ENCODE data around the gene IP6K1. TPM values are rescaled to one million over a fixed set of nuclear protein-coding genes. Genes with fewer than 3 reads are reported as not detected.
A peak's percentile ranks its signal among the peaks of the same experiment; 100 is the strongest.

IP6K1 gene
- total RNA-seq, 4 donors from 2014 or later: 13.5 to 22.2 (median 19.5) TPM

DNA sequence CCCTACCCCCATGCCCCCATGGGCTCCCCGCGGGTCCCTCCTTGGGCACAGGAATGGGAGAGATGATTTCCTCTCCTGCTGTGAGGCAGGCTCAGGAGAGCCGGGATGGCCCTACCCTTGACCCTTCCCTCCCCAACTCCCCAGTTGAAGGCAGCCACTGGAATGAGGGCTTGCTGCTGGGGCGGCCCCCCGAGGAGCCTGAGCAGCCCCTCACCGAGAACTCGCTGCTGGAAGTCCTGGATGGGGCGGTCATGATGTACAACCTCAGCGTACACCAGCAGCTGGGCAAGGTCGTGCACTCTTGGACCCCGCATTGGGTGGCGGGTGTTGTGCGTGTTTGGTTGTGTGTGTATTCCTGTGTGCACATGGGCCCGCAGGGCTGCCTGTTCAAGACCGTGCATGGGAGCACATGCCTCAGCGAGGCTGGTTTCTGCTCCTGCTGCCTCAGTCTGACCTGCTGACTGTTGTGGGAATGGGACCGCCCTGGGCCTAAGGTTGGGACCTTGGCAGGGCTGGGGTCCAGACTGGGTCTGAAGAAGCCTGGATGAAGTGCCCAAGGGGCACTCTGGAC lies 80.9 kb downstream of the IP6K1 start:
- intact Hi-C loops (cut with DNase I; ENCODE audit: low total_unique reads): no loop called here
- in situ Hi-C loops (cut with MboI; ENCODE audit: low sequenced_read_pairs in 4 of 4): no loop called here
- DNase-seq: no peak
- H3K4me3 ChIP-seq: no peak overlapping the region
- TF ChIP-seq CTCF (IDR thresholded peaks at IDR 0.05 in 4 of 5, conservative IDR thresholded peaks at IDR 0.05 in 1 of 5) (no peak), POLR2A (IDR thresholded peaks at IDR 0.05) (no peak)
- no peaks in the 10 kb centered on the region for H3K9me3 ChIP-seq
- no peak overlapping the region for H3K27ac ChIP-seq
- no peaks in the 10 kb centered on the region for H3K4me1 ChIP-seq
- peaks cover 0 to 64% of the 10 kb centered on the region in 2 donors for H3K36me3 ChIP-seq
- ATAC-seq: no peak
- H3K27me3 ChIP-seq: no peaks in the 10 kb centered on the region

DNA sequence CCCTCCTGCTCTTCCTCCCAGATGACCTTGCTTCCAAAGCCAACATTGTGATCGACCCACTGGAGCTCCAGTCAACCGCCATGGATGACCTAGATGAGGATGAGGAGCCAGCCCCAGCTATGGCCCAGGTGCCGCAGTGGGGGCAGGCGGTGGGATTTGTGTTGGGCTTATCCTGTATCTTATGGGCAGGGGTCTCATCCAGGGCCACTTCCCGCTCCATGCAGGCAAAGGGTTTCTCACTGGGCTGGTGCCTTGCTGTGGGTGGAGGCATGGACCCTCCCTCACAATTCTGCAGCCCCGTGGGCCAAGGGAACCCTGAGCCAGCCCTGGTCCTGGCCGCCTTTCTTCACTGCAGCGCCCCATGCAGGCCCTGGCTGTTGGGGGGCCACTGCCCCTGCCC lies 81.7 kb downstream of the IP6K1 start:
- ATAC-seq (no peak), DNase-seq (no peak)
- H3K4me3 ChIP-seq: no peak overlapping the region
- H3K36me3 ChIP-seq: peaks cover 0 to 69% of the 10 kb centered on the region in 2 donors
- no peaks in the 10 kb centered on the region for H3K4me1 ChIP-seq
- TF ChIP-seq POLR2A (IDR thresholded peaks at IDR 0.05) (no peak), CTCF (IDR thresholded peaks at IDR 0.05 in 4 of 5, conservative IDR thresholded peaks at IDR 0.05 in 1 of 5) (no peak)
- no peak overlapping the region for H3K27ac ChIP-seq
- in situ Hi-C loops (cut with MboI; ENCODE audit: low sequenced_read_pairs in 4 of 4): no loop called here
- H3K27me3 ChIP-seq: no peaks in the 10 kb centered on the region
- H3K9me3 ChIP-seq: no peaks in the 10 kb centered on the region
- intact Hi-C loops (cut with DNase I; ENCODE audit: low total_unique reads): loop anchor here (5.0 kb wide), 1 partner anchor 203 kb away; no protein-coding TSS in a partner anchor

GRCh38 chr3:49703956-49704355 lies 82.4 kb downstream of the IP6K1 start:
- intact Hi-C loops (cut with DNase I; ENCODE audit: low total_unique reads) (loop anchor here (1.0 to 5.0 kb wide), 2 partner anchors 135 to 203 kb away; no protein-coding TSS in a partner anchor), in situ Hi-C loops (cut with MboI; ENCODE audit: low sequenced_read_pairs in 4 of 4) (no loop called here)
- Histone ChIP-seq H3K9me3 (no peaks in the 10 kb centered on the region), H3K27ac (peak overlapping the region in 2 of 4 donors; percentile 32 to 68), H3K27me3 (no peaks in the 10 kb centered on the region), H3K4me1 (no peaks in the 10 kb centered on the region), H3K4me3 (no peak overlapping the region), H3K36me3 (peaks cover 0 to 70% of the 10 kb centered on the region in 2 donors)
- DNase-seq (no peak), ATAC-seq (no peak)
- TF ChIP-seq CTCF (IDR thresholded peaks at IDR 0.05 in 4 of 5, conservative IDR thresholded peaks at IDR 0.05 in 1 of 5) (no peak), POLR2A (IDR thresholded peaks at IDR 0.05) (no peak)

DNA sequence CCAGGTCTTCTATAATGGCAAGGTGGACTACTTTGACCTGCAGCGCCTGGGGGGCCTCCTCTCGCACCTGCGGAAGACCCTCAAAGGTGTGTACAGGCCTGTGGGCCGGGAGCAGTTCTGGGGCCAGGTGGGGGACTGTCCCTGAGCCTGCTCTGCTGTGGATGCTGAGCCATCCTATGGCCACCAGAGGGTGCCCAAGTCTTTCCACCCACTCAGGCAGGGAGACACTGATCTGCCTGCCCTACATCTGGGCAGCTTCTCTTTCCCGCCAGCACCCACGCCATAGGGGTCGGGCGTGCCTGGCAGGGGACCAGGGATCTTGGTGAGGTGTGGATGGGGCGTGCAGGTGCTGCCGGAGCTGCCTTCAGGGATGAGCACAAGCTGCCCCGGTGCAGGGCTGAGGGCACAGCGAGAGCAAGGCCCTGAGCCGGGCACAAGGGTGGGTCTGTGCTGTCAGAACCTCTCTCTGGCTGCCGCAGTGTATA lies 82.9 kb downstream of the IP6K1 start:
- no peak overlapping the region for H3K4me3 ChIP-seq
- no peaks in the 10 kb centered on the region for H3K9me3 ChIP-seq
- ATAC-seq (peak; percentile 84 to 90), DNase-seq (peak in 1 of 2 donors; percentile 75)
- intact Hi-C loops (cut with DNase I; ENCODE audit: low total_unique reads): loop anchor here (1.0 to 5.0 kb wide), 2 partner anchors 136 to 204 kb away; no protein-coding TSS in a partner anchor
- H3K27ac ChIP-seq: peak overlapping the region in 2 of 4 donors; percentile 32 to 68
- no peaks in the 10 kb centered on the region for H3K4me1 ChIP-seq
- peaks cover 0 to 74% of the 10 kb centered on the region in 2 donors for H3K36me3 ChIP-seq
- in situ Hi-C loops (cut with MboI; ENCODE audit: low sequenced_read_pairs in 4 of 4): no loop called here
- peak; percentile 75 to 84 (median 80) for TF ChIP-seq CTCF (IDR thresholded peaks at IDR 0.05 in 4 of 5, conservative IDR thresholded peaks at IDR 0.05 in 1 of 5)
- TF ChIP-seq POLR2A (IDR thresholded peaks at IDR 0.05): no peak
- no peaks in the 10 kb centered on the region for H3K27me3 ChIP-seq

All from gastrocnemius medialis (tissue), 4 donors.